ENCODE measurements around the gene DPY19L2.
"Not testable (repeated sequence)": the region's sequence is repeated elsewhere in the genome, so short reads cannot be mapped to it uniquely, and the experiment has no call there.

- not testable (repeated sequence) for TF ChIP-seq JUN (IDR thresholded peaks at IDR 0.05; ENCODE audit: borderline replicate concordance, low read depth, low read length); JUN (CRISPR knock-in tag; IDR thresholded peaks at IDR 0.05; ENCODE audit: borderline replicate concordance); IRF9 (tag; IDR thresholded peaks at IDR 0.05); NR1H2 (CRISPR knock-in tag; IDR thresholded peaks at IDR 0.05); USF1 (CRISPR knock-in tag; IDR thresholded peaks at IDR 0.05); MYC (IDR thresholded peaks at IDR 0.05; ENCODE audit: low read depth, low read length); MYC (CRISPR knock-in tag; IDR thresholded peaks at IDR 0.05; ENCODE audit: borderline replicate concordance, low read depth); CTCF (IDR thresholded peaks at IDR 0.05 in 2 of 3, conservative IDR thresholded peaks at IDR 0.05 in 1 of 3; ENCODE audit: insufficient read depth in 2 of 3, low read depth in 1 of 3, low read length in 3 of 3)
- TF ChIP-seq, protein P1, sequence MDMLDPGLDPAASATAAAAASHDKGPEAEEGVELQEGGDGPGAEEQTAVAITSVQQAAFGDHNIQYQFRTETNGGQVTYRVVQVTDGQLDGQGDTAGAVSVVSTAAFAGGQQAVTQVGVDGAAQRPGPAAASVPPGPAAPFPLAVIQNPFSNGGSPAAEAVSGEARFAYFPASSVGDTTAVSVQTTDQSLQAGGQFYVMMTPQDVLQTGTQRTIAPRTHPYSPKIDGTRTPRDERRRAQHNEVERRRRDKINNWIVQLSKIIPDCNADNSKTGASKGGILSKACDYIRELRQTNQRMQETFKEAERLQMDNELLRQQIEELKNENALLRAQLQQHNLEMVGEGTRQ (CRISPR knock-in tag; IDR thresholded peaks at IDR 0.05), result peak; percentile 65
Measured at GRCh38 chr12:63551397-63551796, 116.9 kb downstream of the DPY19L2 start.
